IPS-NIHi7 (cell line): Measurements from ENCODE around the gene CTAGE15.
"Not testable (repeated sequence)": the region's sequence is repeated elsewhere in the genome, so short reads cannot be mapped to it uniquely, and the experiment has no call there.

Source experiments
- DNase-seq: peaks from one replicate; pipeline ENCODE4 v3.0.0; 2012; ENCODE audit warnings: mixed read lengths; ENCODE audit errors: extremely low spot score

Gene CTAGE15, protein sequence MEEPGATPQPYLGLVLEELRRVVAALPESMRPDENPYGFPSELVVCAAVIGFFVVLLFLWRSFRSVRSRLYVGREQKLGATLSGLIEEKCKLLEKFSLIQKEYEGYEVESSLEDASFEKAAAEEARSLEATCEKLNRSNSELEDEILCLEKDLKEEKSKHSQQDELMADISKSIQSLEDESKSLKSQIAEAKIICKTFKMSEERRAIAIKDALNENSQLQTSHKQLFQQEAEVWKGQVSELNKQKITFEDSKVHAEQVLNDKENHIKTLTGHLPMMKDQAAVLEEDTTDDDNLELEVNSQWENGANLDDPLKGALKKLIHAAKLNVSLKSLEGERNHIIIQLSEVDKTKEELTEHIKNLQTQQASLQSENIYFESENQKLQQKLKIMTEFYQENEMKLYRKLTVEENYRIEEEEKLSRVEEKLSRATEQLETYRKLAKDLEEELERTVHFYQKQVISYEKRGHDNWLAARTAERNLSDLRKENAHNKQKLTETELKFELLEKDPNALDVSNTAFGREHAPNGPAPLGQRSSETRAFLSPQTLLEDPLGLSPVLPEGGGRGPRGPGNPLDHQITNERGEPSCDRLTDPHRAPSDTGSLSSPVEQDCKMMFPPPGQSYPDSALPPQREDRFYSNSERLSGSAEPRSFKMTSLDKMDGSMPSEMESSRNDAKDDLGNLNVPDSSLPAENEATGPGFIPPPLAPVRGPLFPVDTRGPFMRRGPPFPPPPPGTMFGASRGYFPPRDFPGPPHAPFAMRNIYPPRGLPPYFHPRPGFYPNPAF

DNA sequence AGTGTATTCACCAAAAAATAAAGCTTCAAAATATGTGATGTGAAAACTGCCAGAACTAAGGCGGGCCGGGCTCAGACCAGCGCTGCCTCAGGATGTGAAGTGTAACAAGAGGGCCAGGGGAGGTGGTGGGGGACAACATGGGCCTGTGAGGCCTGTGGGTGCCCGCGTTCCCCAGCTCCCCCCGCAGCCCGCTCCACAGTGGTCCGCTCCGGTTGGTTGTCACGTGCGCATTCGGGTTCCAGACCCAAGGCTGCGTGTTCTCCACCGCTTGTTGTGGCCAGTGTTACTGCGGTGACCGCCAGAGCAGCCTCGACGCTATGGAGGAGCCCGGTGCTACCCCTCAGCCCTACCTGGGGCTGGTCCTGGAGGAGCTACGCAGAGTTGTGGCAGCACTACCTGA is at the start of gene CTAGE15:
TSS of gene CTAGE15 (plus strand) at position 301 of the 400 bp plus-strand sequence. CDS start at position 318, 17 bp downstream.
- not testable (repeated sequence) for DNase-seq

GRCh38 chr7:143522309-143522916 is 49.2 kb upstream of the CTAGE15 start:
- not testable (repeated sequence) for DNase-seq

DNA sequence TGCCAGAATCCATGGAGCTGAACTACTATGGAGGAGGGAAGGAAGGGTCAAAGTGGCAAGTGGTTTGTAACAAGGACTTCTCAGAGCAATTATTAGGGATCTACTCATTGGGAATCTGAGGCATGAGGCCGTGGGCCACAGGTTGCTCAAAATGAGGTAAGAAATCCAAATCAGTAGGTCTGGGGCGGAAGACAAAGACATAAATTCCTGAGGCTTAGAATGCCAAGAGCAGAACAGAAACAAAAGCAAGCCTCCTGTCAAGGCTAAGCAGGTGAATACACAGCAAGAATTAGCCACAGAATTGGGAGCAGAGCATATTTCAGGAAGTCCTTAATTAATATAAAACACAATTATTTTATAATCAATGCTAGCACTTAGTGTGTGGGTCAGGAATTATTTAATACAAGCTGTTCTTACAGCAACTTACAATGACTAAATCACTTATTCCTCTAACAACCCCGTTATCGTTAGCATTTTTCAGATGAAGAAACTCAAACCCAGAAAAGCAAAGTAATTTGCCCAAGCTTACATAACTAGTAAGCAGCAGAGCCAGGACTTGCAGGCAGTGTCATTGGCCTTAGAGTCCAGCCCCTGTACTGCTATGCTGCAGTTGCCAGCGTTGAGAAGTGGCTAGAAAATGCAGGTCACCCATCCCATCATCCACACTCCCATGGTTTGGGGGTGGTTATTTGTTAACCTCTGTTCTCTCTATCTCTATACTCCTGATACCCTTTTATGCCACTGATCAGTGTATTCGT is 40.3 kb upstream of the CTAGE15 start:
- not testable (repeated sequence) for DNase-seq

GRCh38 chr7:143531932-143532331 is 39.7 kb upstream of the CTAGE15 start:
- not testable (repeated sequence) for DNase-seq

GRCh38 chr7:143533213-143533839 is 38.3 kb upstream of the CTAGE15 start:
- DNase-seq, result not testable (repeated sequence)

GRCh38 chr7:143536443-143536842 is 35.2 kb upstream of the CTAGE15 start:
- DNase-seq, result not testable (repeated sequence)

DNA sequence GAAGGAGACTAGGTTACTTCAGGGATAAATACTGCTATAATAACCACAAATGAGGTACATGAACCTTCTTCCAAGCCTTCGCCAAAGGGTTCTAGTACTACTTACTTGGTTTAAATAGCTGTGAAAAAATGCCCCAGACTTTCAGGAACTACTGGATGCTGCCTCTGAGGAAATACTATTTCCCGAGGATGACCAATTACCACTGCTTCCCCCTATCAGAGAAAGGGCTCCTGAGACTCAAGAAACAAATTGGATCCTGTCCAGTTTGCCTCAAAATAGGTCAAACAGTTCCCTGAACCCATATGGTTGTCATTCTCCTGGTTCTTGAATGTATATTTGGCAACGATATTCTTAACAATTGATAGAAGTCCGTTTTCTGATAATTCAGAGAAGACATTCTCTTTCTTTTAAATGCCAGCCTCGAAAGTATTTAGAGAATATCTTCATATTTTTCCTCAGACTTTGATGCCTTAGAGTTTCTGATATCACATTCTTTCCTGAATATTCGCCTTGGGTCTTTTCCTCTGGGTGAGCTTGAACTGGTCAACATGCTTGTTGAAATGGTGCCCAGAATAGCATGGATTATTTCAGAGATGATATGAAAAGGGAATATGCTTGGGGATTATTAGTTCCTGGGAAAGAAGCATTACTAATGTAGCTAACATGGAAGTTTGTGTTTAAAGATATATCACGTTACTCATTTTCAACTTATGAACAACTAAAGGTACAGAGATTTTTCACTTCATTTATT is 28.1 kb upstream of the CTAGE15 start:
- not testable (repeated sequence) for DNase-seq

GRCh38 chr7:143555968-143556367 is 15.6 kb upstream of the CTAGE15 start:
- DNase-seq, result not testable (repeated sequence)

DNA sequence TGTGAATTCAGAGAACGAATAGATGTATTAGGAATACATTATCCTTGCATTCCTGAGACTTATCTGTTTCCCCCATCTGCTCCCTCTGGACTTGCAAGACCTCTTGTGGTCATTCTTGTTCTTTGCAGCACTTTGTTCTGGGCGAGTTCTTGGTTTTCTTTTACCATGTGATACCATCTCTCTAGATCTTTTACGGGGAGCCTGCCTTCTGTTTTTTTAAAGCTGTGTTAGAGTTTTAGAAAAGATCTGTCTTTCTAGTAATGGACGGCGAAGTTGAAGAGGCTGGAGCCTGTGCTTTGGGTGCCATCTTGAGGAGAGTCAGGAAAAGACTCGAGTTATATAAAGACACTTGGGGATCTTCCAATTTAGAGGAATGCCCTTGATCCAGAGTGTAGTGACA is 8.3 kb upstream of the CTAGE15 start:
- DNase-seq, result not testable (repeated sequence)

- not testable (repeated sequence) for DNase-seq
These were observed 5.6 kb upstream of the CTAGE15 start for GRCh38 chr7:143566001-143566400.

GRCh38 chr7:143588183-143588582 is 16.6 kb downstream of the CTAGE15 start:
- DNase-seq, result not testable (repeated sequence)

GRCh38 chr7:143589897-143590296 is 18.3 kb downstream of the CTAGE15 start:
- not testable (repeated sequence) for DNase-seq

DNA sequence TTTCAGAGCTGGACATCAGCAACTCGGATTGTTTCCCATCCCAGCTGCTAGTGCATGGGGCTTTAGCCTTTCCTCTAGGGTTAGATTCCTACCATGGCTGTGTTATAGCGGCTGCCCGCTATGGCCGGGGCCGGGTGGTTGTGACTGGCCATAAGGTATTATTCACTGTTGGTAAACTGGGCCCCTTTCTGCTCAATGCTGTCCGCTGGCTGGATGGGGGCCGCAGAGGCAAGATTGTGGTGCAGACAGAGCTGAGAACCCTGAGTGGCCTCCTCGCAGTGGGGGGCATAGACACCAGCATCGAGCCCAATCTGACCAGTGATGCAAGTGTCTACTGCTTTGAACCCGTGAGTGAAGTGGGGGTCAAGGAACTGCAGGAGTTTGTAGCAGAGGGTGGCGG is 26.5 kb downstream of the CTAGE15 start:
- DNase-seq, result not testable (repeated sequence)

DNA sequence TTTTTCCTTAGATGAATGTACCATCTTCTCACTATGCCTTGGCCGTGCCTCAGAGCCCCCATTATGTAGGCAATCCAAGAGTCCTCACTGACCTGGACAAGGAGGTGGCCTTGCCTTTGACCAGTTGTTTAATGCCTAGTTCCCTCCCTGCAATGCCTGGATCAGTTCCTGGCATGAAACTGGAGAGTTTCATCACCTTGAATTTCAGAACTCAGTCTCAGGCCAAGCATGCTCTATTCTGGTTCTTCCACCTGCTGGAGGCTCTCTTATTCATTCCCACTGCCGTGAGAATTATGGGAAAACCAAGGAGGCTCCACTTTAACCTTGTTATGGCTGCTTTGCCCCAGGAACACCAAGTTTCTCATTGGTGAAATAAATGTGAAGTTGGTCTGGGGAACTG is 31.9 kb downstream of the CTAGE15 start:
- DNase-seq, result not testable (repeated sequence)

GRCh38 chr7:143606088-143606487 is 34.5 kb downstream of the CTAGE15 start:
- DNase-seq, result not testable (repeated sequence)

DNA sequence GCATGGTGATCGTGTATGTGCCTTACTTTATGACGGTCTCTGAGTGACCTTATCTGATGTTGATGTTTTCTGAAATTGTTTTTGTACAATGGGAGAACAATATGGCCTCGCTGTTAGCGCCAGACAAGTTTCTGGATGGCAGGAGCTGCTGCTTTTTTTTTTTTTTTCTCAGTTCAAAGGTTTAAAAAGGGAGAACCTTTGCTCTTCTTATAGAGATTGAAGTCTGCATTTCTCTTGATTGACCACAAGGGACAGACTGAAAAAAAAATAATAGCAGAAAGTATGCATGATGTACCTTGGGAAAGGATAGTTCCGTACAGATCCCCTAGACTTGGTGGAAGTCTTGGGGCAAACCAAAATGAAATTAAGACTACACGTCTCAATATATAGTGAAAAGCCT is 43.9 kb downstream of the CTAGE15 start:
- not testable (repeated sequence) for DNase-seq

DNA sequence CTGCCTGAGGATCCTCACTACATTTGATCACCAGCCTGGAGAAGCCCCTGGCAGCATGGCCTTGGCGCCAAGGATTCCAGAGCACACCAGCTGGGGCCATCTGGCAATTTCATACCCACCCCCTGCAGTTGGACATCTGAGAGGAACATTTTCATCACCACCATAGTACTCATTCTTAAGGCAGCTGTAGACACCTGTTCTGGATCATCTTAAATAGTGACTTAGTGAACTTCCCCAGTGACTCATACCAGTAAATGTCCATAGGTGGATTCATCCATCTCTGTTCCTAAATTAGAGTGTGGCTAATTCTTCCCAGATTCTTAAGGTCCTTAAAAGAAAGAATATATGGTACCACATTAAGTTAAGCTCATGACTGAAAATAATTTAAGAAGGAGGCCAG is 45.6 kb downstream of the CTAGE15 start:
- not testable (repeated sequence) for DNase-seq

DNA sequence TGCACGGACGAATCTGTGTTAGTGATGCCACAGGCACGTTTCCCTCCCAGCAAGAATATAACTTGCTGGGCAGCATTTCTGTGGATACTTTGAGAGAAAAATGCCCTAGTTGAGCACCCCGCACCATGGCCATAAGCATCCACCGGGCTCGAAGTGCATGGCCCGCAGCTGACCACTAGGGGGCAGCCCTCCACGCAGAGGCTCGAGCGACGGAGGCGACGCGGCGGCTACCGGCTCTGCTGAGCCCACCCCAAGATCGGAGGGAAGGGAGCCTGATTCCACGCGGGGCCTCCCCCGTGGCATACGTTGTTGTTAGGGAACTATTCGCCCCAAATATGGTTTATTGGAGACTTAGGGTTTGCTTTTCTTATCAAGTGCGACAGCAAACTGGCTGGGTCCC is 48.5 kb downstream of the CTAGE15 start:
- not testable (repeated sequence) for DNase-seq

- DNase-seq, result not testable (repeated sequence)
These were observed 49.0 kb downstream of the CTAGE15 start, which contains the start of gene TCAF2 for GRCh38 chr7:143620646-143621045. TSS of gene TCAF2 (plus strand) at chr7:143620974.

- DNase-seq, result not testable (repeated sequence)
These were observed 49.6 kb downstream of the CTAGE15 start for GRCh38 chr7:143621175-143621574.
